Osteoblast (primary cell): Measurements from ENCODE around the gene TRMT5. TPM values are rescaled to one million over a fixed set of nuclear protein-coding genes. Genes with fewer than 3 reads are reported as not detected.

Experiments
- DNase-seq: peaks from one replicate; pipeline ENCODE4 v3.0.0; 2011; ENCODE audit warnings: low spot score, mixed read lengths; ENCODE audit not compliant: insufficient read length; ENCODE audit errors: missing footprints
- H2AFZ ChIP-seq: 2 replicates; pipeline ENCODE4 v1.6.0; 2011; ENCODE audit warnings: mild to moderate bottlenecking, low read length
- H3K27ac ChIP-seq: 2 replicates; pipeline ENCODE4 v1.5.1; 2011; ENCODE audit warnings: mild to moderate bottlenecking, low read depth, low read length, moderate library complexity
- H3K27me3 ChIP-seq: 2 replicates; pipeline ENCODE4 v1.6.0; 2012; ENCODE audit warnings: mild to moderate bottlenecking, control low read depth, inconsistent platforms, low read length, moderate library complexity; ENCODE audit not compliant: insufficient read depth
- H3K36me3 ChIP-seq: 2 replicates; pipeline ENCODE4 v1.5.1; 2011; ENCODE audit warnings: mild to moderate bottlenecking, low read length, control low read depth, moderate library complexity; ENCODE audit not compliant: insufficient read depth
- H3K4me1 ChIP-seq: 2 replicates; pipeline ENCODE4 v1.5.1; 2011; ENCODE audit warnings: mild to moderate bottlenecking, low read length, control low read depth, moderate library complexity; ENCODE audit not compliant: insufficient read depth
- H3K4me2 ChIP-seq: 2 replicates; pipeline ENCODE4 v1.6.0; 2011; ENCODE audit warnings: mild to moderate bottlenecking, low read length; ENCODE audit not compliant: insufficient read depth
- H3K4me3 ChIP-seq: fragments of 200-600 bp; sonication (generic); 3 replicates; pipeline ENCODE4 v1.5.1; 2012; ENCODE audit warnings: mild to moderate bottlenecking, low read length, inconsistent platforms; ENCODE audit not compliant: insufficient read depth
- H3K79me2 ChIP-seq: 2 replicates; pipeline ENCODE4 v1.6.0; 2012; ENCODE audit warnings: mild to moderate bottlenecking, low read length, control low read depth, inconsistent platforms; ENCODE audit not compliant: insufficient read depth
- H3K9me3 ChIP-seq: 2 replicates; pipeline ENCODE4 v1.5.1; 2011; ENCODE audit warnings: low read depth, low read length, control low read depth
- H4K20me1 ChIP-seq: 2 replicates; pipeline ENCODE4 v1.6.0; 2012; ENCODE audit warnings: mild to moderate bottlenecking, low read length, control low read depth; ENCODE audit not compliant: insufficient read depth
- CTCF ChIP-seq: IDR thresholded peaks from 2 replicates; pipeline ENCODE4 v1.5.1; 2011; ENCODE audit warnings: mild to moderate bottlenecking, low read depth, low read length, moderate library complexity; ENCODE audit errors: extremely low read depth
- small RNA-seq: library from RNA; depleted of rRNA; stranded (forward); fragments of <200 nt; gene quantifications from one replicate; pipeline ENCODE3, GENCODE V24; 2012
- total RNA-seq: library from RNA; depleted of rRNA; stranded (reverse); fragments of >200 nt; gene quantifications from 2 replicates; pipeline ENCODE4 v1.2.3, GENCODE V29; 2012

The TRMT5 gene
- total RNA-seq, 1 donor, result 13.8 TPM

GRCh38 chr14:60925286-60925685, 55.6 kb downstream of the TRMT5 start:
- no peaks in the 10 kb centered on the region for H3K9me3 ChIP-seq
- no peak overlapping the region for H3K4me3 ChIP-seq
- no peak overlapping the region for H3K27ac ChIP-seq
- no peaks in the 10 kb centered on the region for H3K79me2 ChIP-seq
- H3K4me2 ChIP-seq, result no peak overlapping the region
- no peak for DNase-seq
- H3K4me1 ChIP-seq, result no peaks in the 10 kb centered on the region
- no peak overlapping the region for H2AFZ ChIP-seq
- no peaks in the 10 kb centered on the region for H4K20me1 ChIP-seq
- H3K27me3 ChIP-seq, result no peaks in the 10 kb centered on the region
- no peak for TF ChIP-seq CTCF
- no peaks in the 10 kb centered on the region for H3K36me3 ChIP-seq

GRCh38 chr14:60922050-60922449, 58.8 kb downstream of the TRMT5 start:
- Histone ChIP-seq H3K9me3 (no peaks in the 10 kb centered on the region), H3K4me3 (no peak overlapping the region), H2AFZ (no peak overlapping the region), H4K20me1 (no peaks in the 10 kb centered on the region), H3K27ac (no peak overlapping the region), H3K27me3 (no peaks in the 10 kb centered on the region), H3K36me3 (no peaks in the 10 kb centered on the region), H3K4me1 (no peaks in the 10 kb centered on the region), H3K4me2 (no peak overlapping the region), H3K79me2 (no peaks in the 10 kb centered on the region)
- no peak for TF ChIP-seq CTCF
- no peak for DNase-seq

Small RNAs within 50 kb of the gene (small RNA-seq; reads per million reads assigned to genes)
- gene RNU6-398P, result not detected

Other genes with a start within 250 kb of the TRMT5 start
- 51.4 and 57.2 TPM in 2 replicates for gene MNAT1, start 246.3 kb downstream of the TRMT5 start, total RNA-seq
- 112 TPM in 2 replicates for gene SLC38A6, start 166 bp upstream of the TRMT5 start, total RNA-seq